GM23338 (cell line): ENCODE measurements around the gene ZNF80. TPM values are rescaled to one million over a fixed set of nuclear protein-coding genes. Genes with fewer than 3 reads are reported as not detected.
A peak's percentile ranks its signal among the peaks of the same experiment; 100 is the strongest.

Source experiments
- ATAC-seq: fragments of 200-7000 bp; cut with Tn5 transposase; 3 replicates; pipeline ENCODE4 v1.9.1; 2020
- DNase-seq: peaks from one replicate; pipeline ENCODE4 v3.0.0-alpha.2; 2015; ENCODE audit warnings: low spot score
- H2AFZ ChIP-seq: fragments of 200-600 bp; sonication (generic); 2 replicates; pipeline ENCODE4 v1.8.0; 2016; ENCODE audit warnings: antibody characterized with exemption, mild to moderate bottlenecking, moderate library complexity
- H3F3A ChIP-seq: fragments of 200-600 bp; sonication (generic); replicated peaks from 2 replicates; pipeline ENCODE4 v1.8.0; 2017; ENCODE audit warnings: antibody characterized with exemption, mixed run types, low read depth
- H3K27ac ChIP-seq: fragments of 200-600 bp; sonication (generic); 2 replicates; pipeline ENCODE4 v1.6.1; 2016; ENCODE audit warnings: low read depth
- H3K27me3 ChIP-seq: fragments of 200-600 bp; sonication (generic); 2 replicates; pipeline ENCODE4 v1.8.0; 2016; ENCODE audit warnings: mild to moderate bottlenecking, mixed run types, moderate library complexity; ENCODE audit not compliant: insufficient read depth
- H3K36me3 ChIP-seq: fragments of 200-600 bp; sonication (generic); 2 replicates; pipeline ENCODE4 v1.8.0; 2016; ENCODE audit warnings: mild to moderate bottlenecking; ENCODE audit not compliant: insufficient read depth
- H3K4me1 ChIP-seq: fragments of 200-600 bp; sonication (generic); 2 replicates; pipeline ENCODE4 v1.8.0; 2016; ENCODE audit warnings: mild to moderate bottlenecking, moderate library complexity; ENCODE audit not compliant: insufficient read depth
- H3K4me2 ChIP-seq: fragments of 200-600 bp; sonication (generic); 2 replicates; pipeline ENCODE4 v1.7.1; 2017; ENCODE audit warnings: mixed run types
- H3K4me3 ChIP-seq: fragments of 200-600 bp; sonication (generic); 2 replicates; pipeline ENCODE4 v1.6.1; 2016; ENCODE audit warnings: mixed run types
- H3K79me2 ChIP-seq: fragments of 200-600 bp; sonication (generic); replicated peaks from 2 replicates; pipeline ENCODE4 v1.8.0; 2017; ENCODE audit warnings: mild to moderate bottlenecking; ENCODE audit not compliant: insufficient read depth
- H3K9me2 ChIP-seq: fragments of 200-600 bp; sonication (generic); 2 replicates; pipeline ENCODE4 v1.8.0; 2017; ENCODE audit not compliant: insufficient read depth
- H4K20me1 ChIP-seq: fragments of 200-600 bp; sonication (generic); replicated peaks from 2 replicates; pipeline ENCODE4 v1.8.0; 2017; ENCODE audit warnings: mild to moderate bottlenecking; ENCODE audit not compliant: insufficient read depth
- H3K27ac Mint-ChIP-seq: 2 replicates; pipeline ENCODE4 v1.8.0; 2020; ENCODE audit warnings: inconsistent platforms, mild to moderate bottlenecking, moderate library complexity, mixed read lengths
- H3K27me3 Mint-ChIP-seq: 3 replicates; pipeline ENCODE4 v1.8.0; 2022; ENCODE audit warnings: low read depth, mild to moderate bottlenecking, moderate library complexity, mixed read lengths, inconsistent platforms; ENCODE audit not compliant: insufficient read depth, poor library complexity
- H3K36me3 Mint-ChIP-seq: 3 replicates; pipeline ENCODE4 v1.8.0; 2021; ENCODE audit warnings: low read depth, mild to moderate bottlenecking, inconsistent platforms, moderate library complexity, mixed read lengths
- H3K4me1 Mint-ChIP-seq: 3 replicates; pipeline ENCODE4 v1.8.0; 2020; ENCODE audit warnings: mild to moderate bottlenecking, inconsistent platforms, mixed read lengths
- H3K4me3 Mint-ChIP-seq: 3 replicates; pipeline ENCODE4 v1.8.0; 2021; ENCODE audit warnings: moderate library complexity, mild to moderate bottlenecking, inconsistent platforms, mixed read lengths
- H3K9me3 Mint-ChIP-seq: 3 replicates; pipeline ENCODE4 v1.8.0; 2020; ENCODE audit warnings: moderate library complexity, mild to moderate bottlenecking, inconsistent platforms, mixed read lengths
- CREB1 ChIP-seq: fragments of 250-450 bp; sonication (Bioruptor Pico); IDR thresholded peaks from 2 replicates; pipeline ENCODE4 v1.5.0; 2020; ENCODE audit warnings: low read depth, mild to moderate bottlenecking, moderate library complexity
- CTCF ChIP-seq, 2 experiments: fragments of 200-600 bp in 1 of 2; sonication (generic) in 1 of 2; conservative IDR thresholded peaks; 2 replicates each; pipeline versions ENCODE4 v1.5.1 to v1.6.1; 2016 to 2017; ENCODE audit warnings: antibody characterized with exemption in 2 of 2, low read depth in 2 of 2, mild to moderate bottlenecking in 2 of 2, moderate library complexity in 1 of 2
- EZH2 ChIP-seq: fragments of 200-600 bp; sonication (generic); IDR thresholded peaks from one replicate; pipeline ENCODE4 v1.8.0; 2017; ENCODE audit warnings: antibody characterized with exemption, mild to moderate bottlenecking, low read depth; ENCODE audit not compliant: unreplicated experiment
- EZH2phosphoT487 ChIP-seq: fragments of 200-600 bp; sonication (generic); IDR thresholded peaks from one replicate; pipeline ENCODE4 v1.8.1; 2018; ENCODE audit warnings: antibody characterized with exemption; ENCODE audit not compliant: unreplicated experiment
- JUNB ChIP-seq: IDR thresholded peaks from one replicate; pipeline ENCODE4 v1.6.1; 2016; ENCODE audit warnings: antibody characterized with exemption; ENCODE audit not compliant: unreplicated experiment
- NANOG ChIP-seq: IDR thresholded peaks from 2 replicates; pipeline ENCODE4 v1.6.1; 2016; ENCODE audit warnings: antibody characterized with exemption, borderline replicate concordance
- POLR2AphosphoS5 ChIP-seq: IDR thresholded peaks from 2 replicates; pipeline ENCODE4 v1.6.1; 2016; ENCODE audit warnings: antibody characterized with exemption, low read depth
- STAT1 ChIP-seq: IDR thresholded peaks from one replicate; pipeline ENCODE4 v1.6.1; 2016; ENCODE audit warnings: antibody characterized with exemption; ENCODE audit not compliant: unreplicated experiment
- ZNF114 ChIP-seq: fragments of 250-450 bp; sonication (Bioruptor Pico); IDR thresholded peaks from 2 replicates; pipeline ENCODE4 v1.5.0; 2020; ENCODE audit warnings: mild to moderate bottlenecking, moderate library complexity
- ZNF331 ChIP-seq: fragments of 250-450 bp; sonication (Bioruptor Pico); IDR thresholded peaks from 2 replicates; pipeline ENCODE4 v1.5.0; 2020; ENCODE audit warnings: low read depth, mild to moderate bottlenecking, moderate library complexity
- ZNF462 ChIP-seq: fragments of 250-450 bp; sonication (Bioruptor Pico); IDR thresholded peaks from 2 replicates; pipeline ENCODE4 v1.5.0; 2020; ENCODE audit warnings: mild to moderate bottlenecking, moderate library complexity
- polyA plus RNA-seq: library from polyadenylated mRNA; unstranded; fragments of >200 nt; fragmentation: Nextera tagmentation; extraction: Ambion mirVana; gene quantifications from 2 replicates; pipeline ENCODE4 v1.2.1, GENCODE V29; 2016
- total RNA-seq: library from RNA; depleted of rRNA; stranded (reverse); fragments of >200 nt; shearing (Covaris generic); gene quantifications from 2 replicates; pipeline ENCODE4 v1.2.3, GENCODE V29; 2014
- TF ChIP-seq, protein P1 (sequence below): IDR thresholded peaks from 2 replicates; pipeline ENCODE4 v1.6.1; 2016; ENCODE audit warnings: antibody characterized with exemption
- TF ChIP-seq, protein P2 (sequence below): IDR thresholded peaks from one replicate; pipeline ENCODE4 v1.6.1; 2018; ENCODE audit warnings: antibody characterized with exemption; ENCODE audit not compliant: unreplicated experiment

ZNF80 gene
- total and polyA plus RNA-seq, 2 experiments from 2014 or later: not detected

- Histone ChIP-seq H3K27ac (peak overlapping the region; percentile 84), H4K20me1 (no peaks in the 10 kb centered on the region), H3K36me3 (no peaks in the 10 kb centered on the region), H3K4me3 (peak overlapping the region; percentile 8), H3K4me1 (peaks cover 44% of the 10 kb centered on the region), H3K27me3 (no peaks in the 10 kb centered on the region), H3F3A (peaks cover 5% of the 10 kb centered on the region), H3K4me2 (peak overlapping the region; percentile 66), H2AFZ (no peak overlapping the region), H3K9me2 (peaks cover 40% of the 10 kb centered on the region), H3K79me2 (no peaks in the 10 kb centered on the region)
- H3K9me3 Mint-ChIP-seq: peaks cover 6% of the 10 kb centered on the region; the same call in 1 of the 3 replicates
- ATAC-seq (peak; percentile 80), DNase-seq (peak; percentile 70)
- H3K36me3 Mint-ChIP-seq: no peaks in the 10 kb centered on the region; the same call in 2 of the 3 replicates
- H3K4me1 Mint-ChIP-seq: peaks cover 8% of the 10 kb centered on the region
- no peak overlapping the region for H3K27ac Mint-ChIP-seq
- no peak for TF ChIP-seq CREB1 (CRISPR knock-in tag)
- TF ChIP-seq, protein P1, sequence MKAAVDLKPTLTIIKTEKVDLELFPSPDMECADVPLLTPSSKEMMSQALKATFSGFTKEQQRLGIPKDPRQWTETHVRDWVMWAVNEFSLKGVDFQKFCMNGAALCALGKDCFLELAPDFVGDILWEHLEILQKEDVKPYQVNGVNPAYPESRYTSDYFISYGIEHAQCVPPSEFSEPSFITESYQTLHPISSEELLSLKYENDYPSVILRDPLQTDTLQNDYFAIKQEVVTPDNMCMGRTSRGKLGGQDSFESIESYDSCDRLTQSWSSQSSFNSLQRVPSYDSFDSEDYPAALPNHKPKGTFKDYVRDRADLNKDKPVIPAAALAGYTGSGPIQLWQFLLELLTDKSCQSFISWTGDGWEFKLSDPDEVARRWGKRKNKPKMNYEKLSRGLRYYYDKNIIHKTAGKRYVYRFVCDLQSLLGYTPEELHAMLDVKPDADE: no peak
- TF ChIP-seq STAT1: no peak
- TF ChIP-seq EZH2phosphoT487: no peak
- peak; percentile 89 for TF ChIP-seq NANOG
- TF ChIP-seq ZNF114 (CRISPR knock-in tag): 0 out of 2 replicates have a peak, but pooled peaks have one; percentile 12
- TF ChIP-seq JUNB: no peak
- no peak for TF ChIP-seq CTCF (conservative IDR thresholded peaks at IDR 0.05; ENCODE audit: low read depth in 2 of 2)
- TF ChIP-seq, protein P2, sequence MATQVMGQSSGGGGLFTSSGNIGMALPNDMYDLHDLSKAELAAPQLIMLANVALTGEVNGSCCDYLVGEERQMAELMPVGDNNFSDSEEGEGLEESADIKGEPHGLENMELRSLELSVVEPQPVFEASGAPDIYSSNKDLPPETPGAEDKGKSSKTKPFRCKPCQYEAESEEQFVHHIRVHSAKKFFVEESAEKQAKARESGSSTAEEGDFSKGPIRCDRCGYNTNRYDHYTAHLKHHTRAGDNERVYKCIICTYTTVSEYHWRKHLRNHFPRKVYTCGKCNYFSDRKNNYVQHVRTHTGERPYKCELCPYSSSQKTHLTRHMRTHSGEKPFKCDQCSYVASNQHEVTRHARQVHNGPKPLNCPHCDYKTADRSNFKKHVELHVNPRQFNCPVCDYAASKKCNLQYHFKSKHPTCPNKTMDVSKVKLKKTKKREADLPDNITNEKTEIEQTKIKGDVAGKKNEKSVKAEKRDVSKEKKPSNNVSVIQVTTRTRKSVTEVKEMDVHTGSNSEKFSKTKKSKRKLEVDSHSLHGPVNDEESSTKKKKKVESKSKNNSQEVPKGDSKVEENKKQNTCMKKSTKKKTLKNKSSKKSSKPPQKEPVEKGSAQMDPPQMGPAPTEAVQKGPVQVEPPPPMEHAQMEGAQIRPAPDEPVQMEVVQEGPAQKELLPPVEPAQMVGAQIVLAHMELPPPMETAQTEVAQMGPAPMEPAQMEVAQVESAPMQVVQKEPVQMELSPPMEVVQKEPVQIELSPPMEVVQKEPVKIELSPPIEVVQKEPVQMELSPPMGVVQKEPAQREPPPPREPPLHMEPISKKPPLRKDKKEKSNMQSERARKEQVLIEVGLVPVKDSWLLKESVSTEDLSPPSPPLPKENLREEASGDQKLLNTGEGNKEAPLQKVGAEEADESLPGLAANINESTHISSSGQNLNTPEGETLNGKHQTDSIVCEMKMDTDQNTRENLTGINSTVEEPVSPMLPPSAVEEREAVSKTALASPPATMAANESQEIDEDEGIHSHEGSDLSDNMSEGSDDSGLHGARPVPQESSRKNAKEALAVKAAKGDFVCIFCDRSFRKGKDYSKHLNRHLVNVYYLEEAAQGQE: no peak
- no peak for TF ChIP-seq EZH2
- 0 out of 2 replicates have a peak, but pooled peaks have one; percentile 2 for TF ChIP-seq ZNF462 (CRISPR knock-in tag)
- no peak for TF ChIP-seq ZNF331 (CRISPR knock-in tag)
- no peak for TF ChIP-seq POLR2AphosphoS5
- H3K27me3 Mint-ChIP-seq: peaks cover 11% of the 10 kb centered on the region
- H3K4me3 Mint-ChIP-seq: no peak overlapping the region
Measured at GRCh38 chr3:114214542-114215341, 22.6 kb downstream of the ZNF80 start.
